ENCODE results near the gene ZNF398. TPM values are rescaled to one million over a fixed set of nuclear protein-coding genes. Genes with fewer than 3 reads are reported as not detected.

The ZNF398 gene
- total RNA-seq, 1 experiment from 2014 or later, result 62.1 TPM

DNA sequence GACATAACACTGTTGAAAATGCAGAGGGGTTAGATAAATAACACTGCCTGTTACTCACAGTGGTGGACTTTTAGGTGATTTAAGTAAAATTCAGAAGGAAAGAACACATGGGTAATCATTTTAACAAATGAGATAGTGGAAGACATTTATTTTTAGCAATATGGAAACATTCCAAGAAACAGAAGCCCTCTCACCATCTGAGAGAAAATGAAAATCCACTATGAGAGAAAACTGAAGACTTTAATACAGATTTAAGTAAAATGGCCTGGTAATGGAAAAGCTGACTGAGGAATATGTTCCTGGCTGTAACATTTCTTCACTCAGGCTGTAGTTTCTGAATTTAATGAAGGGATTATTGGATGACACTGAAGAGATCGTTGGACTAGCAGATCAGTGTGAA is 44.6 kb upstream of the ZNF398 start:
- H4K91ac ChIP-seq (ENCODE audit: insufficient read length, low read depth, low read length), result no peak overlapping the region
- no peak overlapping the region for H2BK15ac ChIP-seq (ENCODE audit: low read depth, low read length)
- no peaks in the 10 kb centered on the region for H3K4me1 ChIP-seq (ENCODE audit: insufficient read depth, low read length)
- H3K4me2 ChIP-seq (ENCODE audit: insufficient read depth, insufficient read length, low read length), result no peak overlapping the region
- H3K14ac ChIP-seq (ENCODE audit: insufficient read depth, low read length), result no peak overlapping the region
- Mint-ChIP-seq H3K9me3 (no peaks in the 10 kb centered on the region), H3K36me3 (ENCODE audit: insufficient read depth in 1 of 3, low read depth in 3 of 3) (peaks cover 8 to 12% (median 11%) of the 10 kb centered on the region in 3 experiments; a peak in 6 of 7 replicates), H3K4me1 (peaks cover 0 to 2% of the 10 kb centered on the region in 2 experiments; a peak in 1 of 4 replicates), H3K27ac (no peak overlapping the region), H3K4me3 (no peak overlapping the region), H3K27me3 (ENCODE audit: low read depth) (no peaks in the 10 kb centered on the region)
- H2AK5ac ChIP-seq (ENCODE audit: insufficient read length, low read length), result no peak overlapping the region
- no peak overlapping the region for H2AFZ ChIP-seq (ENCODE audit: low read length)
- H2BK12ac ChIP-seq (ENCODE audit: insufficient read length, low read depth, low read length), result no peak overlapping the region
- no peaks in the 10 kb centered on the region for H3K79me2 ChIP-seq (ENCODE audit: insufficient read depth, low read length)
- no peaks in the 10 kb centered on the region for H3K79me1 ChIP-seq (ENCODE audit: insufficient read depth, low read depth, low read length, poor library complexity, severe bottlenecking)
- H4K20me1 ChIP-seq (ENCODE audit: control insufficient read depth, insufficient read depth, insufficient read length), result no peaks in the 10 kb centered on the region
- H3K18ac ChIP-seq (ENCODE audit: insufficient read length, low read depth, low read length), result no peak overlapping the region
- no peak overlapping the region for H2BK120ac ChIP-seq (ENCODE audit: low read depth, low read length, poor library complexity, severe bottlenecking)
- no peak overlapping the region for H2BK5ac ChIP-seq (ENCODE audit: insufficient read length, low read length)
- H3K23ac ChIP-seq (ENCODE audit: insufficient read length, low read depth, low read length), result no peak overlapping the region
- no peaks in the 10 kb centered on the region for H3K27me3 ChIP-seq (ENCODE audit: insufficient read depth, low read length)
- DNase-seq, result no peak
- no peaks in the 10 kb centered on the region for H3K9me3 ChIP-seq (ENCODE audit: control insufficient read depth, low read depth, low read length)
- H3K4ac ChIP-seq (ENCODE audit: low read depth, low read length), result no peak overlapping the region
- H3K27ac ChIP-seq (ENCODE audit: insufficient read length, low read depth, low read length), result no peak overlapping the region
- no peak overlapping the region for H2BK20ac ChIP-seq (ENCODE audit: low read depth, low read length, poor library complexity, severe bottlenecking)
- no peak overlapping the region for H3K9ac ChIP-seq (ENCODE audit: extremely low read depth, insufficient read length, low read length)
- no peak overlapping the region for H4K5ac ChIP-seq (ENCODE audit: insufficient read length, low read depth, low read length)
- no peaks in the 10 kb centered on the region for H3K23me2 ChIP-seq (ENCODE audit: insufficient read length, low read depth, low read length, poor library complexity, severe bottlenecking)
- no peak overlapping the region for H3T11ph ChIP-seq (ENCODE audit: low read length)
- H3K56ac ChIP-seq (ENCODE audit: insufficient read length, low read depth, low read length), result no peak overlapping the region
- H4K8ac ChIP-seq (replicated peaks; ENCODE audit: insufficient read length, low read depth, low read length), result no peak overlapping the region
- no peak for TF ChIP-seq CTCF (conservative IDR thresholded peaks at IDR 0.05)
- no CpG with 5 or more reads among the region's 1 CpG for WGBS (ENCODE audit: extremely low coverage, insufficient read length, low lambda C conversion rate)

All from H9 (cell line).